ENCODE results near the gene DUSP5. TPM values are rescaled to one million over a fixed set of nuclear protein-coding genes. Genes with fewer than 3 reads are reported as not detected.
A peak's percentile ranks its signal among the peaks of the same experiment; 100 is the strongest.
"Not testable (repeated sequence)": the region's sequence is repeated elsewhere in the genome, so short reads cannot be mapped to it uniquely, and the experiment has no call there.

Gene DUSP5
- total and polyA plus RNA-seq, 9 donors: 2.5 to 21.6 (median 6.2) TPM

GRCh38 chr10:110460111-110460809 lies 37.4 kb upstream of the DUSP5 start:
- Histone ChIP-seq H3K4me3 (no peak overlapping the region), H3K9me3 (no peaks in the 10 kb centered on the region), H3K27me3 (no peaks in the 10 kb centered on the region), H3K27ac (no peak overlapping the region), H3K36me3 (no peaks in the 10 kb centered on the region), H3K4me1 (ENCODE audit: insufficient read depth) (no peaks in the 10 kb centered on the region)
- peak in 1 of 5 donors; percentile 26 for DNase-seq
- intact Hi-C loops (cut with DNase I): no loop called here
- TF ChIP-seq CTCF (IDR thresholded peaks at IDR 0.05) (no peak), EP300 (IDR thresholded peaks at IDR 0.05) (no peak), POLR2A (IDR thresholded peaks at IDR 0.05) (no peak)
- WGBS, 3 donors: 62 to 72% (median 70%) methylated on average over 16 of the region's 16 CpGs

- Histone ChIP-seq H3K27ac (no peak overlapping the region), H3K4me3 (no peak overlapping the region), H3K36me3 (no peaks in the 10 kb centered on the region), H3K9me3 (no peaks in the 10 kb centered on the region), H3K4me1 (ENCODE audit: insufficient read depth) (no peaks in the 10 kb centered on the region), H3K27me3 (no peaks in the 10 kb centered on the region)
- no peak for DNase-seq
- 92 to 94% (median 93%) methylated on average over 7 of the region's 7 CpGs for WGBS, 3 donors
- TF ChIP-seq EP300 (IDR thresholded peaks at IDR 0.05): no peak
- no peak for TF ChIP-seq POLR2A (IDR thresholded peaks at IDR 0.05)
- intact Hi-C loops (cut with DNase I): no loop called here
Observed at GRCh38 chr10:110461088-110461487, 36.6 kb upstream of the DUSP5 start.

- intact Hi-C loops (cut with DNase I): no loop called here
- TF ChIP-seq EP300 (IDR thresholded peaks at IDR 0.05) (no peak), CTCF (IDR thresholded peaks at IDR 0.05) (no peak), POLR2A (IDR thresholded peaks at IDR 0.05) (no peak)
- Histone ChIP-seq H3K9me3 (no peaks in the 10 kb centered on the region), H3K36me3 (no peaks in the 10 kb centered on the region), H3K27me3 (no peaks in the 10 kb centered on the region), H3K27ac (no peak overlapping the region), H3K4me1 (ENCODE audit: insufficient read depth) (no peaks in the 10 kb centered on the region), H3K4me3 (no peak overlapping the region)
- WGBS, 3 donors: 26 to 29% (median 27%) methylated on average over 2 of the region's 2 CpGs
- no peak for DNase-seq
Observed at GRCh38 chr10:110461530-110461929, 36.2 kb upstream of the DUSP5 start.

- WGBS, 3 donors: 81 to 83% (median 83%) methylated on average over 19 of the region's 19 CpGs
- Histone ChIP-seq H3K36me3 (no peaks in the 10 kb centered on the region), H3K27me3 (no peaks in the 10 kb centered on the region), H3K4me3 (no peak overlapping the region), H3K27ac (no peak overlapping the region), H3K9me3 (no peaks in the 10 kb centered on the region), H3K4me1 (ENCODE audit: insufficient read depth) (no peaks in the 10 kb centered on the region)
- no peak for DNase-seq
- intact Hi-C loops (cut with DNase I): no loop called here
- TF ChIP-seq POLR2A (IDR thresholded peaks at IDR 0.05) (no peak), EP300 (IDR thresholded peaks at IDR 0.05) (no peak)
Observed at GRCh38 chr10:110462166-110463095, 35.3 kb upstream of the DUSP5 start.

- 92 to 98% (median 96%) methylated on average over 2 of the region's 2 CpGs for WGBS, 3 donors
- intact Hi-C loops (cut with DNase I); H3K36me3 ChIP-seq; H3K27me3 ChIP-seq; H3K4me3 ChIP-seq; H3K9me3 ChIP-seq; DNase-seq; H3K4me1 ChIP-seq (ENCODE audit: insufficient read depth); H3K27ac ChIP-seq: not testable (repeated sequence)
Observed at GRCh38 chr10:110468258-110468657, 29.4 kb upstream of the DUSP5 start.

GRCh38 chr10:110470541-110470940 lies 27.2 kb upstream of the DUSP5 start:
- intact Hi-C loops (cut with DNase I); H3K36me3 ChIP-seq; H3K9me3 ChIP-seq; H3K4me3 ChIP-seq; H3K4me1 ChIP-seq (ENCODE audit: insufficient read depth); DNase-seq; H3K27me3 ChIP-seq; H3K27ac ChIP-seq: not testable (repeated sequence)
- 74 to 87% (median 87%) methylated on average over 10 of the region's 10 CpGs for WGBS, 3 donors
